Measurements from ENCODE around the gene AMOTL1.

- TF ChIP-seq EZH2 (IDR thresholded peaks at IDR 0.05; ENCODE audit: borderline replicate concordance, low read depth, low read length, severe bottlenecking) (no peak), CTCF (IDR thresholded peaks at IDR 0.05; ENCODE audit: borderline replicate concordance, extremely low read depth, low read length, poor library complexity, severe bottlenecking) (no peak)
Observed at GRCh38 chr11:94923004-94923334, 154.8 kb downstream of the AMOTL1 start.
